ENCODE results near the gene TBL1X. TPM values are rescaled to one million over a fixed set of nuclear protein-coding genes. Genes with fewer than 3 reads are reported as not detected.

TBL1X gene
- total and polyA plus RNA-seq, 10 of the 15 experiments (the other 5 are each of a cell fraction or from before 2014, with no cell fraction given), result 4.4 to 26.3 (median 10.6) TPM

- Histone ChIP-seq H3K36me3 (ENCODE audit: control insufficient read depth in 2 of 2, insufficient read depth in 2 of 2, low read length in 1 of 2) (no peaks in the 10 kb centered on the region), H3K9ac (ENCODE audit: control insufficient read depth, insufficient read depth, low read length) (no peak overlapping the region), H3K4me3 (no peak overlapping the region), H3K4me1 (ENCODE audit: control insufficient read depth, insufficient read depth, low read length) (no peaks in the 10 kb centered on the region), H3K9me3 (replicated peaks; ENCODE audit: control insufficient read depth, insufficient read depth, low read length) (no peaks in the 10 kb centered on the region), H4K20me1 (ENCODE audit: control insufficient read depth, insufficient read depth) (no peaks in the 10 kb centered on the region), H3K27me3 (replicated peaks in 1 of 2; ENCODE audit: control insufficient read depth in 2 of 2, insufficient read depth in 2 of 2, low read length in 1 of 2) (no peaks in the 10 kb centered on the region), H2AFZ (ENCODE audit: control insufficient read depth, low read depth, low read length) (no peak overlapping the region), H3K79me2 (ENCODE audit: control insufficient read depth, insufficient read depth, low read length) (no peaks in the 10 kb centered on the region), H3K4me2 (ENCODE audit: control insufficient read depth, insufficient read depth) (no peak overlapping the region), H3K27ac (ENCODE audit: control insufficient read depth, insufficient read depth) (no peak overlapping the region)
- CTCF ChIA-PET, result interaction anchor here (1.2 kb wide), 1 partner anchor 744 kb away, joined by 3 read pairs; no protein-coding TSS in a partner anchor
- RAD21 ChIA-PET (ENCODE audit: unreplicated experiment), result no interaction called here
- WGBS (ENCODE audit: insufficient coverage, insufficient replicate concordance, low lambda C conversion rate, missing lambda C conversion rate), result 76% methylated on average over 9 of the region's 9 CpGs
- no TSS peak for BruUV-seq (replicated peaks)
- POLR2A ChIA-PET, result no interaction called here
- ATAC-seq (no peak), FAIRE-seq (no peak), DNase-seq (ENCODE audit: low read depth, low spot score) (no peak)
- TF ChIP-seq, protein P1, sequence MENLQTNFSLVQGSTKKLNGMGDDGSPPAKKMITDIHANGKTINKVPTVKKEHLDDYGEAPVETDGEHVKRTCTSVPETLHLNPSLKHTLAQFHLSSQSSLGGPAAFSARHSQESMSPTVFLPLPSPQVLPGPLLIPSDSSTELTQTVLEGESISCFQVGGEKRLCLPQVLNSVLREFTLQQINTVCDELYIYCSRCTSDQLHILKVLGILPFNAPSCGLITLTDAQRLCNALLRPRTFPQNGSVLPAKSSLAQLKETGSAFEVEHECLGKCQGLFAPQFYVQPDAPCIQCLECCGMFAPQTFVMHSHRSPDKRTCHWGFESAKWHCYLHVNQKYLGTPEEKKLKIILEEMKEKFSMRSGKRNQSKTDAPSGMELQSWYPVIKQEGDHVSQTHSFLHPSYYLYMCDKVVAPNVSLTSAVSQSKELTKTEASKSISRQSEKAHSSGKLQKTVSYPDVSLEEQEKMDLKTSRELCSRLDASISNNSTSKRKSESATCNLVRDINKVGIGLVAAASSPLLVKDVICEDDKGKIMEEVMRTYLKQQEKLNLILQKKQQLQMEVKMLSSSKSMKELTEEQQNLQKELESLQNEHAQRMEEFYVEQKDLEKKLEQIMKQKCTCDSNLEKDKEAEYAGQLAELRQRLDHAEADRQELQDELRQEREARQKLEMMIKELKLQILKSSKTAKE (IDR thresholded peaks at IDR 0.05; ENCODE audit: low read depth, poor library complexity, severe bottlenecking), result no peak
- no peak for TF ChIP-seq SPI1 (IDR thresholded peaks at IDR 0.05; ENCODE audit: borderline replicate concordance, insufficient read depth, low read depth, low read length)
- TF ChIP-seq SIN3A (IDR thresholded peaks at IDR 0.05; ENCODE audit: low read depth, low read length), result no peak
- no peak for TF ChIP-seq IRF5 (IDR thresholded peaks at IDR 0.05; ENCODE audit: borderline replicate concordance)
- TF ChIP-seq NR2F1 (conservative IDR thresholded peaks at IDR 0.05), result no peak
- no peak for TF ChIP-seq MTA2 (IDR thresholded peaks at IDR 0.05; ENCODE audit: low read depth)
- no peak for TF ChIP-seq RAD21 (IDR thresholded peaks at IDR 0.05; ENCODE audit: insufficient read depth, low read depth, low read length)
- TF ChIP-seq BRCA1 (IDR thresholded peaks at IDR 0.05; ENCODE audit: low read depth, low read length), result no peak
- in situ Hi-C loops (cut with MboI), result no loop called here
- intact Hi-C loops (cut with micrococcal nuclease; ENCODE audit: unreplicated experiment), result no loop called here
- SMC1A ChIA-PET (ENCODE audit: uncharacterized antibody, unreplicated experiment), result no interaction called here
Observed at GRCh38 chrX:9560219-9560618, 95.4 kb downstream of the TBL1X start.

Measured in GM12878 (cell line).